ENCODE measurements around the gene RAB1B.

DNA sequence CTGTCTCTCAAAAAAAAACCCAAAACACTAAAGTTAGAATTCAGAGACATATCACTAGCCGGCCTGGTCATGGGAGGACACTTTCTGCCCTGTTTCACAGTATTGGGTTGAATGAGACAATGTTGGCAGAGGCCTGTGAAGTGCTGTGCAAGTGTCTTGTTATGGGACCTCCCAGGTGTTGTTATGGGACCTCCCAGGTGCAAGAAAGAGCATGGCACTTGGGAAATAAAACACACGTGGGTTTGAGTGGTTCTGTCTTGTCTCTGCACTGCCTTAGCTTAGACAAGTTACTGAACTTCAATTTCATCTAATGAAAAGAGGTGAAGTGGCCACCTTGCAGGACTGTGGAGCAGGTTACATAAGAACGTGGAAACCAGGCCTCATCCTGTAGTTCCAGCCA is 28.9 kb upstream of the RAB1B start:
- no peak for TF ChIP-seq POLR2AphosphoS5 (IDR thresholded peaks at IDR 0.05; ENCODE audit: borderline replicate concordance, low read depth, low read length)
- TF ChIP-seq EZH2 (IDR thresholded peaks at IDR 0.05), result no peak
- no peak for TF ChIP-seq FOXP2 (optimal IDR thresholded peaks at IDR 0.05; ENCODE audit: control extremely low read depth, extremely low read length, insufficient read depth)
